H9 (cell line): ENCODE results near the gene UNC5C. TPM values are rescaled to one million over a fixed set of nuclear protein-coding genes. Genes with fewer than 3 reads are reported as not detected.

Source experiments
- DNase-seq: peaks from one replicate; pipeline ENCODE4 v3.0.0-alpha.2; 2017
- H2AFZ ChIP-seq: one replicate; pipeline ENCODE4 v1.6.1; 2013; ENCODE audit warnings: mild to moderate bottlenecking, low read length, control low read depth, moderate library complexity
- H2AK5ac ChIP-seq: 2 replicates; pipeline ENCODE4 v1.6.1; 2013; ENCODE audit warnings: low read length, control low read depth, mixed read lengths; ENCODE audit not compliant: insufficient read length
- H2BK120ac ChIP-seq: one replicate; pipeline ENCODE4 v1.6.1; 2013; ENCODE audit warnings: low read depth, mild to moderate bottlenecking, low read length, control low read depth, inconsistent platforms; ENCODE audit not compliant: poor library complexity, severe bottlenecking
- H2BK12ac ChIP-seq: 2 replicates; pipeline ENCODE4 v1.6.1; 2013; ENCODE audit warnings: low read length, control low read depth, mixed read lengths, low read depth; ENCODE audit not compliant: insufficient read length
- H2BK15ac ChIP-seq: 2 replicates; pipeline ENCODE4 v1.6.1; 2013; ENCODE audit warnings: low read depth, low read length, control low read depth
- H2BK20ac ChIP-seq: one replicate; pipeline ENCODE4 v1.6.1; 2013; ENCODE audit warnings: low read depth, mild to moderate bottlenecking, low read length, control low read depth, inconsistent platforms; ENCODE audit not compliant: poor library complexity, severe bottlenecking
- H2BK5ac ChIP-seq: 2 replicates; pipeline ENCODE4 v1.6.1; 2013; ENCODE audit warnings: low read length, control low read depth, mixed read lengths; ENCODE audit not compliant: insufficient read length
- H3K14ac ChIP-seq: 2 replicates; pipeline ENCODE4 v1.6.1; 2013; ENCODE audit warnings: low read length, control low read depth; ENCODE audit not compliant: insufficient read depth
- H3K18ac ChIP-seq: 2 replicates; pipeline ENCODE4 v1.6.1; 2013; ENCODE audit warnings: low read depth, mild to moderate bottlenecking, mixed read lengths, low read length, control low read depth; ENCODE audit not compliant: insufficient read length
- H3K23ac ChIP-seq: 2 replicates; pipeline ENCODE4 v1.6.1; 2013; ENCODE audit warnings: low read length, control low read depth, mixed read lengths, low read depth; ENCODE audit not compliant: insufficient read length
- H3K23me2 ChIP-seq: 2 replicates; pipeline ENCODE4 v1.6.1; 2013; ENCODE audit warnings: low read depth, mild to moderate bottlenecking, mixed read lengths, low read length, control low read depth; ENCODE audit not compliant: insufficient read length, poor library complexity, severe bottlenecking
- H3K27ac ChIP-seq: 2 replicates; pipeline ENCODE4 v1.5.1; 2013; ENCODE audit warnings: low read length, control low read depth, mixed read lengths, low read depth; ENCODE audit not compliant: insufficient read length
- H3K27me3 ChIP-seq: 2 replicates; pipeline ENCODE4 v1.6.1; 2013; ENCODE audit warnings: low read length, control low read depth, inconsistent platforms; ENCODE audit not compliant: insufficient read depth
- H3K4ac ChIP-seq: 2 replicates; pipeline ENCODE4 v1.6.1; 2013; ENCODE audit warnings: low read depth, mild to moderate bottlenecking, control low read depth, inconsistent platforms, low read length, moderate library complexity
- H3K4me1 ChIP-seq: 2 replicates; pipeline ENCODE4 v1.6.1; 2013; ENCODE audit warnings: low read length, control low read depth, inconsistent platforms; ENCODE audit not compliant: insufficient read depth
- H3K4me2 ChIP-seq: 2 replicates; pipeline ENCODE4 v1.6.1; 2013; ENCODE audit warnings: low read length, control low read depth, mixed read lengths; ENCODE audit not compliant: insufficient read length, insufficient read depth
- H3K56ac ChIP-seq: 2 replicates; pipeline ENCODE4 v1.6.1; 2013; ENCODE audit warnings: low read depth, mild to moderate bottlenecking, mixed read lengths, low read length, control low read depth; ENCODE audit not compliant: insufficient read length
- H3K79me1 ChIP-seq: 2 replicates; pipeline ENCODE4 v1.6.1; 2013; ENCODE audit warnings: low read depth, mild to moderate bottlenecking, moderate library complexity, low read length, control low read depth, inconsistent platforms; ENCODE audit not compliant: insufficient read depth, poor library complexity, severe bottlenecking
- H3K79me2 ChIP-seq: 2 replicates; pipeline ENCODE4 v1.6.1; 2013; ENCODE audit warnings: low read length, control low read depth, inconsistent platforms; ENCODE audit not compliant: insufficient read depth
- H3K9ac ChIP-seq: 2 replicates; pipeline ENCODE4 v1.6.1; 2013; ENCODE audit warnings: low read length, control low read depth, mixed read lengths; ENCODE audit not compliant: insufficient read length; ENCODE audit errors: extremely low read depth
- H3K9me3 ChIP-seq: one replicate; pipeline ENCODE4 v1.6.1; 2013; ENCODE audit warnings: low read depth, low read length, inconsistent platforms; ENCODE audit not compliant: control insufficient read depth
- H3T11ph ChIP-seq: one replicate; pipeline ENCODE4 v1.6.1; 2013; ENCODE audit warnings: mild to moderate bottlenecking, low read length, control low read depth, inconsistent platforms
- H4K20me1 ChIP-seq: one replicate; pipeline ENCODE4 v1.6.1; 2013; ENCODE audit not compliant: control insufficient read depth, insufficient read length, insufficient read depth
- H4K5ac ChIP-seq: 2 replicates; pipeline ENCODE4 v1.6.1; 2013; ENCODE audit warnings: low read depth, mild to moderate bottlenecking, mixed read lengths, low read length, control low read depth; ENCODE audit not compliant: insufficient read length
- H4K8ac ChIP-seq: replicated peaks from 2 replicates; pipeline ENCODE4 v1.6.1; 2013; ENCODE audit warnings: low read length, control low read depth, mixed read lengths, low read depth; ENCODE audit not compliant: insufficient read length
- H4K91ac ChIP-seq: 2 replicates; pipeline ENCODE4 v1.6.1; 2013; ENCODE audit warnings: low read depth, mild to moderate bottlenecking, moderate library complexity, mixed read lengths, low read length, control low read depth; ENCODE audit not compliant: insufficient read length
- H3K27ac Mint-ChIP-seq, 3 experiments: 2 replicates in 2 of 3; 3 replicates in 1 of 3; pipeline ENCODE4 v1.8.0; 2020 to 2021; ENCODE audit warnings: mixed read lengths in 3 of 3, mild to moderate bottlenecking in 1 of 3, moderate library complexity in 1 of 3
- H3K27me3 Mint-ChIP-seq: 2 replicates; pipeline ENCODE4 v1.8.0; 2021; ENCODE audit warnings: low read depth, mild to moderate bottlenecking, moderate library complexity, mixed read lengths
- H3K36me3 Mint-ChIP-seq, 3 experiments: 2 replicates in 2 of 3; 3 replicates in 1 of 3; pipeline ENCODE4 v1.8.0; 2020 to 2021; ENCODE audit warnings: low read depth in 3 of 3, mixed read lengths in 3 of 3; ENCODE audit not compliant: insufficient read depth in 1 of 3
- H3K4me1 Mint-ChIP-seq, 2 experiments: 2 replicates each; pipeline ENCODE4 v1.8.0; 2020; ENCODE audit warnings: mixed read lengths in 2 of 2
- H3K4me3 Mint-ChIP-seq, 2 experiments: 2 replicates in 1 of 2; 3 replicates in 1 of 2; pipeline ENCODE4 v1.8.0; 2020 to 2021; ENCODE audit warnings: mild to moderate bottlenecking in 2 of 2, mixed read lengths in 2 of 2, moderate library complexity in 1 of 2
- H3K9me3 Mint-ChIP-seq, 2 experiments: 2 replicates in 1 of 2; 3 replicates in 1 of 2; pipeline ENCODE4 v1.8.0; 2020; ENCODE audit warnings: mild to moderate bottlenecking in 2 of 2, mixed read lengths in 2 of 2, moderate library complexity in 1 of 2
- WGBS: extraction: QIAGEN DNeasy Blood & Tissue Kit; methylation state at CpG from one replicate; pipeline ENCODE4 v1.1.7; 2013; ENCODE audit warnings: missing lambda C conversion rate, low lambda C conversion rate, mixed read lengths; ENCODE audit not compliant: insufficient read length; ENCODE audit errors: extremely low coverage; 5-methylcytosine and 5-hydroxymethylcytosine counted together
- total RNA-seq: library from RNA; stranded (reverse); gene quantifications from 2 replicates; pipeline ENCODE4 v1.2.1, GENCODE V29; 2021
- TF ChIP-seq, protein P1 (sequence below): fragments of 200-600 bp; sonication (generic); conservative IDR thresholded peaks from 3 replicates; pipeline ENCODE4 v1.8.0; 2021; ENCODE audit warnings: antibody characterized with exemption, mild to moderate bottlenecking

The UNC5C gene
- total RNA-seq, 1 experiment from 2014 or later: not detected

GRCh38 chr4:95167805-95168204 lies 381.0 kb downstream of the UNC5C start:
- Histone ChIP-seq H3K18ac (no peak overlapping the region), H2BK5ac (no peak overlapping the region), H3T11ph (no peak overlapping the region), H3K79me2 (no peaks in the 10 kb centered on the region), H2BK120ac (no peak overlapping the region), H2BK20ac (no peak overlapping the region), H4K91ac (no peak overlapping the region), H3K23me2 (no peaks in the 10 kb centered on the region), H3K23ac (no peak overlapping the region), H2BK12ac (no peak overlapping the region), H3K4me1 (no peaks in the 10 kb centered on the region), H2AK5ac (no peak overlapping the region), H3K27me3 (no peaks in the 10 kb centered on the region), H4K8ac (no peak overlapping the region), H3K79me1 (no peaks in the 10 kb centered on the region), H3K4me2 (no peak overlapping the region), H3K14ac (no peak overlapping the region), H3K4ac (no peak overlapping the region), H3K27ac (no peak overlapping the region), H3K9me3 (no peaks in the 10 kb centered on the region), H2BK15ac (no peak overlapping the region), H4K20me1 (no peaks in the 10 kb centered on the region), H3K9ac (no peak overlapping the region), H4K5ac (no peak overlapping the region), H3K56ac (no peak overlapping the region), H2AFZ (no peak overlapping the region)
- Mint-ChIP-seq H3K4me3 (no peak overlapping the region), H3K36me3 (no peaks in the 10 kb centered on the region), H3K4me1 (0 out of 4 replicates have a peak, but pooled peaks cover 0 to 3% of the 10 kb centered on the region in 2 experiments), H3K27ac (no peak overlapping the region), H3K27me3 (no peaks in the 10 kb centered on the region), H3K9me3 (peaks cover 0 to 4% of the 10 kb centered on the region in 2 experiments; a peak in 1 of 5 replicates)
- no CpG with 5 or more reads among the region's 7 CpGs for WGBS
- DNase-seq: no peak
- TF ChIP-seq, protein P1, sequence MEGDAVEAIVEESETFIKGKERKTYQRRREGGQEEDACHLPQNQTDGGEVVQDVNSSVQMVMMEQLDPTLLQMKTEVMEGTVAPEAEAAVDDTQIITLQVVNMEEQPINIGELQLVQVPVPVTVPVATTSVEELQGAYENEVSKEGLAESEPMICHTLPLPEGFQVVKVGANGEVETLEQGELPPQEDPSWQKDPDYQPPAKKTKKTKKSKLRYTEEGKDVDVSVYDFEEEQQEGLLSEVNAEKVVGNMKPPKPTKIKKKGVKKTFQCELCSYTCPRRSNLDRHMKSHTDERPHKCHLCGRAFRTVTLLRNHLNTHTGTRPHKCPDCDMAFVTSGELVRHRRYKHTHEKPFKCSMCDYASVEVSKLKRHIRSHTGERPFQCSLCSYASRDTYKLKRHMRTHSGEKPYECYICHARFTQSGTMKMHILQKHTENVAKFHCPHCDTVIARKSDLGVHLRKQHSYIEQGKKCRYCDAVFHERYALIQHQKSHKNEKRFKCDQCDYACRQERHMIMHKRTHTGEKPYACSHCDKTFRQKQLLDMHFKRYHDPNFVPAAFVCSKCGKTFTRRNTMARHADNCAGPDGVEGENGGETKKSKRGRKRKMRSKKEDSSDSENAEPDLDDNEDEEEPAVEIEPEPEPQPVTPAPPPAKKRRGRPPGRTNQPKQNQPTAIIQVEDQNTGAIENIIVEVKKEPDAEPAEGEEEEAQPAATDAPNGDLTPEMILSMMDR: peak; percentile 12; the same call in 1 of the 3 replicates
